Glutamatergic neuron (in vitro differentiated cells): ENCODE results near the gene RFX8. TPM values are rescaled to one million over a fixed set of nuclear protein-coding genes. Genes with fewer than 3 reads are reported as not detected.

Experiments
- DNase-seq: peaks from one replicate; pipeline ENCODE4 v3.0.0; 2022
- H3K27ac Mint-ChIP-seq: one replicate; pipeline ENCODE4 v1.8.0; 2020; ENCODE audit warnings: mild to moderate bottlenecking, mixed read lengths, inconsistent platforms; ENCODE audit not compliant: unreplicated experiment
- H3K27me3 Mint-ChIP-seq: one replicate; pipeline ENCODE4 v1.8.0; 2020; ENCODE audit warnings: mild to moderate bottlenecking, moderate library complexity, mixed read lengths, inconsistent platforms; ENCODE audit not compliant: unreplicated experiment
- H3K36me3 Mint-ChIP-seq: one replicate; pipeline ENCODE4 v1.8.0; 2020; ENCODE audit warnings: mild to moderate bottlenecking, mixed read lengths, inconsistent platforms; ENCODE audit not compliant: unreplicated experiment
- H3K4me1 Mint-ChIP-seq: one replicate; pipeline ENCODE4 v1.8.0; 2020; ENCODE audit warnings: mild to moderate bottlenecking, low read depth, mixed read lengths, inconsistent platforms; ENCODE audit not compliant: unreplicated experiment
- H3K4me3 Mint-ChIP-seq: one replicate; pipeline ENCODE4 v1.8.0; 2020; ENCODE audit warnings: mild to moderate bottlenecking, mixed read lengths, inconsistent platforms; ENCODE audit not compliant: unreplicated experiment
- H3K9me3 Mint-ChIP-seq: one replicate; pipeline ENCODE4 v1.8.0; 2020; ENCODE audit warnings: mild to moderate bottlenecking, moderate library complexity, mixed read lengths, inconsistent platforms; ENCODE audit not compliant: unreplicated experiment
- CTCF ChIP-seq: fragments of 200-600 bp; sonication (generic); IDR thresholded peaks from one replicate; pipeline ENCODE4 v1.5.0; 2021; ENCODE audit not compliant: partially characterized antibody, unreplicated experiment
- total RNA-seq: library from RNA; stranded (reverse); fragmentation: NEBNext Ultra II Directional; extraction: Animal tissue kit (Norgen Biotek cat#: 25700); gene quantifications from one replicate; pipeline ENCODE4 v1.2.1, GENCODE V29; 2021; ENCODE audit not compliant: unreplicated experiment

RFX8 gene
- total RNA-seq, 1 donor from 2014 or later: 1.0 TPM

GRCh38 chr2:101388232-101388631, 86.7 kb downstream of the RFX8 start:
- peaks cover 4% of the 10 kb centered on the region for H3K9me3 Mint-ChIP-seq

GRCh38 chr2:101387151-101387834, 87.6 kb downstream of the RFX8 start, which contains the start of gene CREG2:
Gene CREG2 (minus strand): TSS chr2:101387503. CDS start chr2:101387457, 46 bp downstream.
- DNase-seq: peak; percentile 87
- no peak within 1 kb of the TSS for H3K27ac Mint-ChIP-seq
- TF ChIP-seq CTCF: peak; percentile 71
- H3K36me3 Mint-ChIP-seq: no peaks in the 10 kb centered on the region
- peaks cover 8% of the 10 kb centered on the region for H3K27me3 Mint-ChIP-seq
- peaks cover 4% of the 10 kb centered on the region for H3K9me3 Mint-ChIP-seq
- H3K4me1 Mint-ChIP-seq: no peaks in the 10 kb centered on the region
- H3K4me3 Mint-ChIP-seq: peak within 1 kb of the TSS; percentile 84

More at GRCh38 chr2:101388232-101388631, 86.7 kb downstream of the RFX8 start:
- no peak for TF ChIP-seq CTCF
- no peak for DNase-seq
- Mint-ChIP-seq H3K27ac (no peak overlapping the region), H3K36me3 (no peaks in the 10 kb centered on the region), H3K4me1 (no peaks in the 10 kb centered on the region), H3K4me3 (peak overlapping the region; percentile 47), H3K27me3 (peaks cover 6% of the 10 kb centered on the region)

GRCh38 chr2:101386599-101387150, 88.2 kb downstream of the RFX8 start:
- Mint-ChIP-seq H3K36me3 (no peaks in the 10 kb centered on the region), H3K27ac (no peak overlapping the region), H3K4me1 (no peaks in the 10 kb centered on the region), H3K9me3 (peaks cover 4% of the 10 kb centered on the region), H3K4me3 (peak overlapping the region; percentile 79), H3K27me3 (peaks cover 8% of the 10 kb centered on the region)
- no peak for DNase-seq
- TF ChIP-seq CTCF: no peak

GRCh38 chr2:101383016-101383541, 91.8 kb downstream of the RFX8 start:
- no peak for TF ChIP-seq CTCF
- Mint-ChIP-seq H3K9me3 (peaks cover 4% of the 10 kb centered on the region), H3K27me3 (peaks cover 6% of the 10 kb centered on the region), H3K27ac (peak overlapping the region; percentile 26), H3K4me3 (no peak overlapping the region), H3K4me1 (no peaks in the 10 kb centered on the region), H3K36me3 (no peaks in the 10 kb centered on the region)
- no peak for DNase-seq

GRCh38 chr2:101382442-101382841, 92.5 kb downstream of the RFX8 start:
- Mint-ChIP-seq H3K27me3 (peaks cover 6% of the 10 kb centered on the region), H3K27ac (no peak overlapping the region), H3K9me3 (peaks cover 2% of the 10 kb centered on the region), H3K4me3 (no peak overlapping the region), H3K4me1 (no peaks in the 10 kb centered on the region), H3K36me3 (no peaks in the 10 kb centered on the region)
- DNase-seq: no peak
- TF ChIP-seq CTCF: no peak
